A549 (cell line): Measurements from ENCODE around the gene PPP1R3E. TPM values are rescaled to one million over a fixed set of nuclear protein-coding genes. Genes with fewer than 3 reads are reported as not detected.

Experiments used
- ATAC-seq, 2 experiments: fragments of 200-7000 bp in 1 of 2; fragments of >200 bp in 1 of 2; cut with Nextera tagmentation in 1 of 2; cut with Tn5 transposase in 1 of 2; 3 replicates each; pipeline versions ENCODE4 v1.8.0 to v1.9.1; 2018 to 2020; ENCODE audit warnings: mild to moderate bottlenecking in 1 of 2, moderate library complexity in 1 of 2
- CTCF ChIA-PET: fragments of 300-600 bp; sonication (Branson Sonifier 250); formaldehyde crosslinking; extraction: SDS; loops from one replicate; lab custom pipeline; 2021; ENCODE audit warnings: antibody characterized with exemption, inconsistent platforms; lab: Yijun Ruan, JAX
- POLR2A ChIA-PET: fragments of 350-600 bp; formaldehyde crosslinking; extraction: SDS; loops from one replicate; lab custom pipeline; 2021; ENCODE audit warnings: antibody characterized with exemption, inconsistent platforms; lab: Yijun Ruan, JAX
- DNase-seq, 2 experiments: peaks; one replicate each; pipeline versions ENCODE4 v3.0.0 to v3.0.0-alpha.2; 2011 to 2016; ENCODE audit warnings: low read depth in 1 of 2, low spot score in 1 of 2
- FAIRE-seq: peaks from 2 replicates; lab custom pipeline; 2011; peaks lifted over from hg19 to GRCh38; lab: Jason Lieb, UNC
- H3K27ac ChIP-seq, 2 experiments: fragments of >200 bp; sonication (Bioruptor Twin); formaldehyde crosslinking; 3 replicates each; pipeline ENCODE4 v1.5.1; 2016 to 2017
- H3K4me1 ChIP-seq: fragments of >200 bp; sonication (Bioruptor Twin); formaldehyde crosslinking; 3 replicates; pipeline ENCODE4 v1.6.1; 2016
- H3K4me2 ChIP-seq: fragments of >200 bp; sonication (Bioruptor Twin); formaldehyde crosslinking; 3 replicates; pipeline ENCODE4 v1.6.1; 2016
- H3K4me3 ChIP-seq: fragments of >200 bp; sonication (Bioruptor Twin); formaldehyde crosslinking; 3 replicates; pipeline ENCODE4 v1.5.1; 2016
- H3K9me3 ChIP-seq: fragments of >200 bp; sonication (Bioruptor Twin); formaldehyde crosslinking; 3 replicates; pipeline ENCODE4 v1.6.1; 2016
- BCL3 ChIP-seq: fragments of >200 bp; sonication (Bioruptor Twin); formaldehyde crosslinking; IDR thresholded peaks from 3 replicates; pipeline ENCODE4 v1.6.1; 2016
- CBX2 ChIP-seq: fragments of 200-600 bp; sonication (generic); IDR thresholded peaks from 2 replicates; pipeline ENCODE4 v1.6.1; 2016; ENCODE audit warnings: low read depth, mild to moderate bottlenecking, borderline replicate concordance
- CBX8 ChIP-seq: fragments of 200-600 bp; sonication (generic); IDR thresholded peaks from 2 replicates; pipeline ENCODE4 v1.6.1; 2016
- CEBPB ChIP-seq, 2 experiments: fragments of >200 bp in 1 of 2; sonication (Bioruptor Twin) in 1 of 2; formaldehyde crosslinking in 1 of 2; IDR thresholded peaks; 2 replicates each; pipeline ENCODE4 v1.6.1; 2012 to 2016
- CHD2 ChIP-seq: fragments of 150-350 bp; IDR thresholded peaks from 2 replicates; pipeline ENCODE4 v1.6.1; 2014; ENCODE audit warnings: low read length; ENCODE audit not compliant: partially characterized antibody
- CHD4 ChIP-seq: fragments of 200-600 bp; sonication (generic); IDR thresholded peaks from 2 replicates; pipeline ENCODE4 v1.6.1; 2016; ENCODE audit warnings: antibody characterized with exemption, mild to moderate bottlenecking, borderline replicate concordance
- CTCF ChIP-seq: fragments of >200 bp; sonication (Bioruptor Twin); formaldehyde crosslinking; IDR thresholded peaks from 3 replicates; pipeline ENCODE4 v1.5.1; 2016
- EHF ChIP-seq: fragments of 250-450 bp; sonication (Bioruptor Pico); IDR thresholded peaks from 2 replicates; pipeline ENCODE4 v1.5.0; 2020; ENCODE audit warnings: mild to moderate bottlenecking
- FOSL2 ChIP-seq, 2 experiments: fragments of 450-650 bp in 1 of 2; fragments of >200 bp in 1 of 2; sonication (Bioruptor Twin) in 1 of 2; formaldehyde crosslinking; IDR thresholded peaks; 2 replicates each; pipeline versions ENCODE4 v1.5.0 to v1.6.1; 2016 to 2020; ENCODE audit warnings: mild to moderate bottlenecking in 1 of 2, moderate library complexity in 1 of 2
- HES2 ChIP-seq: fragments of >200 bp; sonication (Bioruptor Twin); formaldehyde crosslinking; IDR thresholded peaks from 2 replicates; pipeline ENCODE4 v1.6.1; 2016
- HOXA7 ChIP-seq: fragments of 250-450 bp; sonication (Bioruptor Pico); IDR thresholded peaks from 2 replicates; pipeline ENCODE4 v1.5.0; 2020; ENCODE audit warnings: mild to moderate bottlenecking, moderate library complexity
- HOXB13 ChIP-seq: fragments of 250-450 bp; sonication (Bioruptor Pico); IDR thresholded peaks from 2 replicates; pipeline ENCODE4 v1.5.0; 2020; ENCODE audit warnings: low read depth, mild to moderate bottlenecking, moderate library complexity
- JUN ChIP-seq, 2 experiments: fragments of >200 bp; sonication (Bioruptor Twin); formaldehyde crosslinking; IDR thresholded peaks; 2 replicates in 1 of 2; 3 replicates in 1 of 2; pipeline ENCODE4 v1.6.1; 2016 to 2017
- JUNB ChIP-seq: fragments of >200 bp; sonication (Bioruptor Twin); formaldehyde crosslinking; IDR thresholded peaks from 2 replicates; pipeline ENCODE4 v1.6.1; 2016
- KDM1A ChIP-seq: fragments of 200-600 bp; sonication (generic); IDR thresholded peaks from 2 replicates; pipeline ENCODE4 v1.6.1; 2016; ENCODE audit warnings: low read depth, mild to moderate bottlenecking
- KDM5A ChIP-seq: fragments of 200-600 bp; sonication (generic); IDR thresholded peaks from 2 replicates; pipeline ENCODE4 v1.6.1; 2016; ENCODE audit warnings: antibody characterized with exemption, mild to moderate bottlenecking
- MAZ ChIP-seq: fragments of 150-350 bp; IDR thresholded peaks from 2 replicates; pipeline ENCODE4 v1.6.1; 2014; ENCODE audit warnings: antibody characterized with exemption, low read depth, low read length, borderline replicate concordance
- MYC ChIP-seq: IDR thresholded peaks from 2 replicates; pipeline ENCODE4 v1.6.1; 2012; ENCODE audit warnings: mild to moderate bottlenecking, inconsistent platforms, low read length, improper control_type of control experiment, borderline replicate concordance
- NFE2L2 ChIP-seq: fragments of 150-350 bp; conservative IDR thresholded peaks from 2 replicates; pipeline ENCODE4 v1.6.1; 2014; ENCODE audit warnings: low read length
- NR3C1 ChIP-seq: fragments of >200 bp; sonication (Bioruptor Twin); formaldehyde crosslinking; IDR thresholded peaks from 3 replicates; pipeline ENCODE4 v1.6.1; 2017
- PHF8 ChIP-seq: fragments of 200-600 bp; sonication (generic); IDR thresholded peaks from 2 replicates; pipeline ENCODE4 v1.6.1; 2016; ENCODE audit warnings: low read depth, mild to moderate bottlenecking, antibody characterized with exemption, moderate library complexity, borderline replicate concordance
- POLR2AphosphoS2 ChIP-seq: conservative IDR thresholded peaks from 2 replicates; pipeline ENCODE4 v1.6.1; 2012; ENCODE audit warnings: low read length, improper control_type of control experiment, inconsistent platforms
- RARB ChIP-seq: fragments of 250-450 bp; sonication (Bioruptor Pico); IDR thresholded peaks from 2 replicates; pipeline ENCODE4 v1.8.0; 2021; ENCODE audit warnings: mild to moderate bottlenecking, moderate library complexity
- RCOR1 ChIP-seq: fragments of 150-350 bp; IDR thresholded peaks from 2 replicates; pipeline ENCODE4 v1.6.1; 2014; ENCODE audit warnings: antibody characterized with exemption, low read length, low read depth
- REST ChIP-seq: fragments of 200-600 bp; sonication (generic); IDR thresholded peaks from 2 replicates; pipeline ENCODE4 v1.6.1; 2016; ENCODE audit warnings: antibody characterized with exemption, mild to moderate bottlenecking, moderate library complexity
- RFX5 ChIP-seq: fragments of 450-650 bp; IDR thresholded peaks from 2 replicates; pipeline ENCODE4 v1.7.1; 2014; ENCODE audit warnings: antibody characterized with exemption, mild to moderate bottlenecking, moderate library complexity
- RNF2 ChIP-seq: fragments of 200-600 bp; sonication (generic); IDR thresholded peaks from 2 replicates; pipeline ENCODE4 v1.6.1; 2016; ENCODE audit warnings: low read depth, mild to moderate bottlenecking, antibody characterized with exemption, moderate library complexity, borderline replicate concordance
- SMC3 ChIP-seq: fragments of >200 bp; sonication (Bioruptor Twin); formaldehyde crosslinking; IDR thresholded peaks from 3 replicates; pipeline ENCODE4 v1.6.1; 2018; ENCODE audit warnings: inconsistent platforms
- SREBF2 ChIP-seq: fragments of 450-650 bp; IDR thresholded peaks from 2 replicates; pipeline ENCODE4 v1.6.1; 2014; ENCODE audit warnings: mild to moderate bottlenecking, moderate library complexity
- TP53 ChIP-seq: fragments of 250-450 bp; sonication (Bioruptor Pico); IDR thresholded peaks from 2 replicates; pipeline ENCODE4 v1.5.0; 2021; ENCODE audit warnings: mild to moderate bottlenecking, moderate library complexity
- ZC3H11A ChIP-seq: fragments of 450-650 bp; IDR thresholded peaks from 2 replicates; pipeline ENCODE4 v1.6.1; 2014; ENCODE audit warnings: antibody characterized with exemption, mild to moderate bottlenecking
- ZFP36 ChIP-seq: fragments of 450-650 bp; IDR thresholded peaks from 2 replicates; pipeline ENCODE4 v1.6.1; 2014; ENCODE audit warnings: borderline replicate concordance; ENCODE audit not compliant: partially characterized antibody
- ZNF302 ChIP-seq: fragments of 250-450 bp; sonication (Bioruptor Pico); IDR thresholded peaks from 2 replicates; pipeline ENCODE4 v1.9.0; 2021; ENCODE audit warnings: inconsistent platforms, mild to moderate bottlenecking, moderate library complexity
- ZSCAN20 ChIP-seq: fragments of 250-450 bp; sonication (Bioruptor Pico); IDR thresholded peaks from 2 replicates; pipeline ENCODE4 v1.8.0; 2022; ENCODE audit warnings: mild to moderate bottlenecking, moderate library complexity
- WGBS: methylation state at CpG from one replicate; pipeline ENCODE4 v1.1.6; 2017; ENCODE audit errors: missing lambda C conversion rate; 5-methylcytosine and 5-hydroxymethylcytosine counted together
- polyA plus RNA-seq, 4 experiments: library from polyadenylated mRNA; depleted of rRNA in 3 of 4; stranded (reverse); fragments of >200 nt; fragmentation: RNase III in 1 of 4; extraction: RNeasy Plus Mini Kit Qiagen cat#74134 plus additional on column Dnase treatment in 1 of 4; gene quantifications; 2 replicates in 3 of 4; 3 replicates in 1 of 4; pipeline ENCODE4 v1.2.3, GENCODE V29; 2011 to 2017

Gene PPP1R3E
- polyA plus RNA-seq, 2 of the 4 experiments (the other 2 are of a cell fraction), result 7.5 to 11.1 TPM

- Histone ChIP-seq H3K27ac (peak overlapping the region; percentile 42 to 66; a peak in 4 of 6 replicates), H3K4me1 (peaks cover 2% of the 10 kb centered on the region; the same call in 2 of the 3 replicates), H3K4me3 (peak overlapping the region; percentile 27; the same call in 2 of the 3 replicates), H3K4me2 (peak overlapping the region; percentile 67), H3K9me3 (no peaks in the 10 kb centered on the region)
- ChIA-PET POLR2A (interaction anchor here (0.5 to 0.9 kb wide), 2 partner anchors 29 to 65 kb away, joined by 3 to 6 read pairs; no protein-coding TSS in a partner anchor), CTCF (interaction anchor here (0.6 to 12.8 kb wide), 39 partner anchors 8 to 265 kb away, joined by 3 to 254 read pairs (median 3); partner anchors contain the start of genes BCL2L2, HOMEZ, PABPN1 and RNF212B)
- ATAC-seq (peak; percentile 71 to 87; a peak in 5 of 6 replicates), DNase-seq (peak in 1 of 2 experiments; percentile 55), FAIRE-seq (no peak)
- WGBS, result 39% methylated on average over 24 of the region's 24 CpGs
- TF ChIP-seq HES2 (no peak), POLR2AphosphoS2 (no peak), CEBPB (IDR thresholded peaks at IDR 0.05) (no peak), HOXA7 (CRISPR knock-in tag) (no peak), RCOR1 (no peak), JUNB (no peak), EHF (CRISPR knock-in tag) (no peak), TP53 (CRISPR knock-in tag) (no peak), ZFP36 (no peak), CTCF (peak; percentile 82), JUN (IDR thresholded peaks at IDR 0.05) (0 out of 5 replicates have a peak, but pooled peaks of 1 of the 2 experiments have one; percentile 32), ZC3H11A (no peak), RFX5 (no peak), NR3C1 (no peak), NFE2L2 (no peak), CHD4 (no peak), ZSCAN20 (CRISPR knock-in tag) (no peak), KDM1A (no peak), SREBF2 (no peak), KDM5A (no peak), BCL3 (no peak), PHF8 (no peak), REST (no peak), FOSL2 (IDR thresholded peaks at IDR 0.05) (no peak), FOSL2 (CRISPR knock-in tag; IDR thresholded peaks at IDR 0.05) (no peak), MYC (no peak), CHD2 (peak; percentile 24), RARB (no peak), CBX2 (no peak), HOXB13 (no peak), ZNF302 (CRISPR knock-in tag) (no peak), MAZ (no peak), RNF2 (no peak), CBX8 (no peak), SMC3 (peak; percentile 59; the same call in 2 of the 3 replicates)
These were observed 7.7 kb downstream of the PPP1R3E start for GRCh38 chr14:23294734-23295561.
